Measurements from ENCODE around the gene TBC1D22A. TPM values are rescaled to one million over a fixed set of nuclear protein-coding genes. Genes with fewer than 3 reads are reported as not detected.

TBC1D22A gene
- total and polyA plus RNA-seq, 8 donors: 12.0 to 17.6 (median 15.3) TPM

DNA sequence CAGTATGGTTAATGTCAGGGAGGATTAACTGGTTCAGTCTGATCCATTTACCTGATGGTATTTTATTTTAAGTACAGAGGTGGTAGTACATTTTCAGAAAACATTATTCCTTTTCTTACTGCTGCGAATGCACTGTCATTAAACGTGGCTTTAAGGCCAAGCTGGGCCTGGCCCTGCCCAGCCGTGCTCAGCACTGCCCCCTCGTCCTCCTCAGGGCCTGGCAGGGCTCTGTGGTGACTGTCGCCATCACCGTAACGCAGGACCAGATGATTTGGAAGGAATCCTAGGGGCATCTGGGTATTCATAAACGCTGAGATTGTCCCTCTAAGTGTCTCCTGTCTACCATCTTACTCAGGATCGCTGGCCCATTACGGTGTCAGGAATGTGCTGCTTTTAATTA lies 302.0 kb downstream of the TBC1D22A start:
- no peak overlapping the region for H3K27ac ChIP-seq
- ATAC-seq: no peak
- TF ChIP-seq, protein P1, sequence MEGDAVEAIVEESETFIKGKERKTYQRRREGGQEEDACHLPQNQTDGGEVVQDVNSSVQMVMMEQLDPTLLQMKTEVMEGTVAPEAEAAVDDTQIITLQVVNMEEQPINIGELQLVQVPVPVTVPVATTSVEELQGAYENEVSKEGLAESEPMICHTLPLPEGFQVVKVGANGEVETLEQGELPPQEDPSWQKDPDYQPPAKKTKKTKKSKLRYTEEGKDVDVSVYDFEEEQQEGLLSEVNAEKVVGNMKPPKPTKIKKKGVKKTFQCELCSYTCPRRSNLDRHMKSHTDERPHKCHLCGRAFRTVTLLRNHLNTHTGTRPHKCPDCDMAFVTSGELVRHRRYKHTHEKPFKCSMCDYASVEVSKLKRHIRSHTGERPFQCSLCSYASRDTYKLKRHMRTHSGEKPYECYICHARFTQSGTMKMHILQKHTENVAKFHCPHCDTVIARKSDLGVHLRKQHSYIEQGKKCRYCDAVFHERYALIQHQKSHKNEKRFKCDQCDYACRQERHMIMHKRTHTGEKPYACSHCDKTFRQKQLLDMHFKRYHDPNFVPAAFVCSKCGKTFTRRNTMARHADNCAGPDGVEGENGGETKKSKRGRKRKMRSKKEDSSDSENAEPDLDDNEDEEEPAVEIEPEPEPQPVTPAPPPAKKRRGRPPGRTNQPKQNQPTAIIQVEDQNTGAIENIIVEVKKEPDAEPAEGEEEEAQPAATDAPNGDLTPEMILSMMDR (IDR thresholded peaks at IDR 0.05): no peak
- no peaks in the 10 kb centered on the region for H3K27me3 ChIP-seq
- no peaks in the 10 kb centered on the region for H3K9me3 ChIP-seq
- no peaks in the 10 kb centered on the region for H3K36me3 ChIP-seq
- intact Hi-C loops (cut with DNase I): no loop called here
- no peak for DNase-seq
- no peak for FAIRE-seq
- no peak overlapping the region for H3K4me3 ChIP-seq
- H3K4me1 ChIP-seq: no peaks in the 10 kb centered on the region
- WGBS, 2 donors: 63 to 91% methylated on average over 10 of the region's 10 CpGs

GRCh38 chr22:47065756-47066615 lies 303.5 kb downstream of the TBC1D22A start:
- no peaks in the 10 kb centered on the region for H3K27me3 ChIP-seq
- peak in 2 of 4 donors; percentile 19 to 81 for ATAC-seq
- H3K4me1 ChIP-seq: peaks cover 0 to 2% (median 2%) of the 10 kb centered on the region in 3 donors
- DNase-seq: peak in 3 of 6 donors; percentile 66 to 73 (median 70)
- H3K4me3 ChIP-seq: no peak overlapping the region
- FAIRE-seq: no peak
- H3K36me3 ChIP-seq: no peaks in the 10 kb centered on the region
- WGBS, 2 donors: 82 to 90% methylated on average over 26 of the region's 26 CpGs
- intact Hi-C loops (cut with DNase I): no loop called here
- peak overlapping the region in 1 of 4 donors; percentile 52 for H3K27ac ChIP-seq
- TF ChIP-seq, protein P1 (IDR thresholded peaks at IDR 0.05): no peak
- no peaks in the 10 kb centered on the region for H3K9me3 ChIP-seq

- Histone ChIP-seq H3K4me3 (no peak overlapping the region), H3K27me3 (no peaks in the 10 kb centered on the region), H3K4me1 (peaks cover 0 to 7% (median 4%) of the 10 kb centered on the region in 3 donors), H3K9me3 (no peaks in the 10 kb centered on the region), H3K36me3 (no peaks in the 10 kb centered on the region), H3K27ac (peak overlapping the region in 1 of 4 donors; percentile 52)
- ATAC-seq (no peak), DNase-seq (no peak), FAIRE-seq (no peak)
- TF ChIP-seq, protein P1 (IDR thresholded peaks at IDR 0.05): no peak
- 94 to 97% methylated on average over 7 of the region's 7 CpGs for WGBS, 2 donors
- intact Hi-C loops (cut with DNase I): no loop called here
Observed at GRCh38 chr22:47066616-47066905, 304.1 kb downstream of the TBC1D22A start.

- Histone ChIP-seq H3K27ac (no peak overlapping the region), H3K9me3 (no peaks in the 10 kb centered on the region), H3K27me3 (no peaks in the 10 kb centered on the region), H3K36me3 (no peaks in the 10 kb centered on the region), H3K4me3 (no peak overlapping the region), H3K4me1 (peaks cover 0 to 7% (median 4%) of the 10 kb centered on the region in 3 donors)
- TF ChIP-seq, protein P1 (IDR thresholded peaks at IDR 0.05): no peak
- FAIRE-seq (no peak), ATAC-seq (no peak), DNase-seq (no peak)
- intact Hi-C loops (cut with DNase I): no loop called here
- 94 to 97% methylated on average over 13 of the region's 13 CpGs for WGBS, 2 donors
Observed at GRCh38 chr22:47067321-47067890, 305.0 kb downstream of the TBC1D22A start.
